Measurements from ENCODE around the gene DPYD.

DNA sequence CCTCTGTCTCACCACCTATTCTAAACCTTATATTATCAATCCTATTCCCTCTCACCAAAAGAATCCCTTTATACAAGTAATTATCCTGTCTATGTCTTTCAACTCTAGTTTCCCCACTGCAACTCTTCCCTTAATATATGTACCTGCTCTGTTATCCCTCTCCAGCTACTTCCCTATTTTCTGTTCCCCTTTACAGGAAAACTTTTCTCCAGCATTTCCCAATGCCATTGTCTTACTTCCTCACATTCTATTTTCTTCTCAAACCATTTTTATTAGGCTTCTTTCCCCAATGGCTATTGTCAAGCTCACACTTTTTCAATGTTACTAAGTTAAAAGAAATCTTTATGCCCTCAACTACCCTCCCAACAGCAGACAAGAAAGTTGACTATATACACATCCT is 11.6 kb downstream of the DPYD start:
- TF ChIP-seq, protein P1, sequence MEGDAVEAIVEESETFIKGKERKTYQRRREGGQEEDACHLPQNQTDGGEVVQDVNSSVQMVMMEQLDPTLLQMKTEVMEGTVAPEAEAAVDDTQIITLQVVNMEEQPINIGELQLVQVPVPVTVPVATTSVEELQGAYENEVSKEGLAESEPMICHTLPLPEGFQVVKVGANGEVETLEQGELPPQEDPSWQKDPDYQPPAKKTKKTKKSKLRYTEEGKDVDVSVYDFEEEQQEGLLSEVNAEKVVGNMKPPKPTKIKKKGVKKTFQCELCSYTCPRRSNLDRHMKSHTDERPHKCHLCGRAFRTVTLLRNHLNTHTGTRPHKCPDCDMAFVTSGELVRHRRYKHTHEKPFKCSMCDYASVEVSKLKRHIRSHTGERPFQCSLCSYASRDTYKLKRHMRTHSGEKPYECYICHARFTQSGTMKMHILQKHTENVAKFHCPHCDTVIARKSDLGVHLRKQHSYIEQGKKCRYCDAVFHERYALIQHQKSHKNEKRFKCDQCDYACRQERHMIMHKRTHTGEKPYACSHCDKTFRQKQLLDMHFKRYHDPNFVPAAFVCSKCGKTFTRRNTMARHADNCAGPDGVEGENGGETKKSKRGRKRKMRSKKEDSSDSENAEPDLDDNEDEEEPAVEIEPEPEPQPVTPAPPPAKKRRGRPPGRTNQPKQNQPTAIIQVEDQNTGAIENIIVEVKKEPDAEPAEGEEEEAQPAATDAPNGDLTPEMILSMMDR (IDR thresholded peaks at IDR 0.05 in 2 of 3, conservative IDR thresholded peaks at IDR 0.05 in 1 of 3; ENCODE audit: control insufficient read depth in 2 of 3, extremely low read depth in 1 of 3, insufficient read depth in 1 of 3, low read depth in 3 of 3, low read length in 3 of 3), result no peak
- TF ChIP-seq POLR2AphosphoS5 (IDR thresholded peaks at IDR 0.05; ENCODE audit: low read length) (no peak), EZH2 (IDR thresholded peaks at IDR 0.05; ENCODE audit: borderline replicate concordance, control insufficient read depth, low read depth, low read length) (no peak), BCL11A (IDR thresholded peaks at IDR 0.05; ENCODE audit: low read depth, low read length) (no peak), IRF4 (IDR thresholded peaks at IDR 0.05; ENCODE audit: low read depth, low read length) (no peak), EP300 (IDR thresholded peaks at IDR 0.05; ENCODE audit: borderline replicate concordance in 1 of 2, control insufficient read depth in 1 of 2, low read depth in 2 of 2, low read length in 2 of 2) (no peak)

Data from GM12878 (cell line).